ENCODE results near the gene ITM2C.

The ITM2C gene

DNA sequence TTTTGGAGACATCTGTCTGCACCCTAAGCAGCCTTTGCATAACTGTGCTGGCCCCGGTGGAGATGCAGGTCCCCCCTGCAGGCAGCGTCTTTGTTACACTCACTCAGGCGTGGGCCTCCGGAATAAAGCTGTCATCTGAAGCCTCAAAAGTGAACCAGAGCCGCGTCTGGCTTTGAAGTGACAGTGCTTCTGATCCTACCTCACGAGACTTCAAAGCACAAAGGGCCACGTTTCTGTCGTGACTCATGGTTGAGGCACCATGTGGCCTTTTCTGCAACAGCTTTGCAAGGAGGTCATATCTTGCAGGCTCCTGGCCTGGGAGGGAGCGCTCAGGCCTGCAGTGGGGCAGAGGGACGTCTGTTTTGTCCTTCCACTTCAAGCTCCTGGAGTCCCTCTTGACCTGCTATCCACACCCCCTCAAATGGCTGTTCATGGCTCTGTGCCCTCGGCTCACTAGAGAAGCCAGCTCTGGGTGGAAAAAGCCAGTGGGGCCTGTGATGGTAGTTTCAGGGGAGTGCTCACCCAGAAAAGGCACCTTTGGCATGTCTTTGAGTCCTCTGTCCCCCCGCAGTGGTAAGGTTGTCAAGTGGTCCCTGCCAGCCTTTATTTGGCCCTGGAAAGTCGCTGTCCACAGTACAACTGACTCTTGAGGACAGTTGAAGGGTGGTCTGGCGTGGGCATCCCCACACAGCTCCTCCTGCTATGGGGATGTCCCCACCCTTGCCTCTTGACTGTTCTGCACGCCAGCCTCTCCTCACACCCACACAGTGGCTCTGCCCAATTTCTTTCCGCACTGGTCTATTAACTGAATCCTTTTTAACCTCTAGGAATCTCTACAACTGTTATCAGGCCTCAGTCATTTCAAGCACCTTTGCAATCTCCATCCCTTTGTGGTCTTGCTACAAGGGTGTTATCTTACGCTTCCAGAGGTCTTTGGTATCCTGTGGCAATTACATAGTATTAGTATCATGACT, 41.0 kb downstream of the ITM2C start:
- no peak for DNase-seq (ENCODE audit: low read depth in 1 of 2, low spot score in 1 of 2)
- Histone ChIP-seq H3K27me3 (ENCODE audit: insufficient read depth, poor library complexity, severe bottlenecking) (no peaks in the 10 kb centered on the region), H3K4me3 (replicated peaks; ENCODE audit: insufficient read depth, low read length) (no peak overlapping the region), H3K27ac (replicated peaks) (no peak overlapping the region)
- TF ChIP-seq, protein P1, sequence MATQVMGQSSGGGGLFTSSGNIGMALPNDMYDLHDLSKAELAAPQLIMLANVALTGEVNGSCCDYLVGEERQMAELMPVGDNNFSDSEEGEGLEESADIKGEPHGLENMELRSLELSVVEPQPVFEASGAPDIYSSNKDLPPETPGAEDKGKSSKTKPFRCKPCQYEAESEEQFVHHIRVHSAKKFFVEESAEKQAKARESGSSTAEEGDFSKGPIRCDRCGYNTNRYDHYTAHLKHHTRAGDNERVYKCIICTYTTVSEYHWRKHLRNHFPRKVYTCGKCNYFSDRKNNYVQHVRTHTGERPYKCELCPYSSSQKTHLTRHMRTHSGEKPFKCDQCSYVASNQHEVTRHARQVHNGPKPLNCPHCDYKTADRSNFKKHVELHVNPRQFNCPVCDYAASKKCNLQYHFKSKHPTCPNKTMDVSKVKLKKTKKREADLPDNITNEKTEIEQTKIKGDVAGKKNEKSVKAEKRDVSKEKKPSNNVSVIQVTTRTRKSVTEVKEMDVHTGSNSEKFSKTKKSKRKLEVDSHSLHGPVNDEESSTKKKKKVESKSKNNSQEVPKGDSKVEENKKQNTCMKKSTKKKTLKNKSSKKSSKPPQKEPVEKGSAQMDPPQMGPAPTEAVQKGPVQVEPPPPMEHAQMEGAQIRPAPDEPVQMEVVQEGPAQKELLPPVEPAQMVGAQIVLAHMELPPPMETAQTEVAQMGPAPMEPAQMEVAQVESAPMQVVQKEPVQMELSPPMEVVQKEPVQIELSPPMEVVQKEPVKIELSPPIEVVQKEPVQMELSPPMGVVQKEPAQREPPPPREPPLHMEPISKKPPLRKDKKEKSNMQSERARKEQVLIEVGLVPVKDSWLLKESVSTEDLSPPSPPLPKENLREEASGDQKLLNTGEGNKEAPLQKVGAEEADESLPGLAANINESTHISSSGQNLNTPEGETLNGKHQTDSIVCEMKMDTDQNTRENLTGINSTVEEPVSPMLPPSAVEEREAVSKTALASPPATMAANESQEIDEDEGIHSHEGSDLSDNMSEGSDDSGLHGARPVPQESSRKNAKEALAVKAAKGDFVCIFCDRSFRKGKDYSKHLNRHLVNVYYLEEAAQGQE (IDR thresholded peaks at IDR 0.05; ENCODE audit: insufficient replicate concordance, low read depth) = no peak
- TF ChIP-seq SPI1 (IDR thresholded peaks at IDR 0.05; ENCODE audit: borderline replicate concordance, low read depth) (no peak), GABPA (IDR thresholded peaks at IDR 0.05; ENCODE audit: low read depth) (no peak), POLR2AphosphoS5 (IDR thresholded peaks at IDR 0.05; ENCODE audit: low read depth) (no peak)
- TF ChIP-seq, protein P2, sequence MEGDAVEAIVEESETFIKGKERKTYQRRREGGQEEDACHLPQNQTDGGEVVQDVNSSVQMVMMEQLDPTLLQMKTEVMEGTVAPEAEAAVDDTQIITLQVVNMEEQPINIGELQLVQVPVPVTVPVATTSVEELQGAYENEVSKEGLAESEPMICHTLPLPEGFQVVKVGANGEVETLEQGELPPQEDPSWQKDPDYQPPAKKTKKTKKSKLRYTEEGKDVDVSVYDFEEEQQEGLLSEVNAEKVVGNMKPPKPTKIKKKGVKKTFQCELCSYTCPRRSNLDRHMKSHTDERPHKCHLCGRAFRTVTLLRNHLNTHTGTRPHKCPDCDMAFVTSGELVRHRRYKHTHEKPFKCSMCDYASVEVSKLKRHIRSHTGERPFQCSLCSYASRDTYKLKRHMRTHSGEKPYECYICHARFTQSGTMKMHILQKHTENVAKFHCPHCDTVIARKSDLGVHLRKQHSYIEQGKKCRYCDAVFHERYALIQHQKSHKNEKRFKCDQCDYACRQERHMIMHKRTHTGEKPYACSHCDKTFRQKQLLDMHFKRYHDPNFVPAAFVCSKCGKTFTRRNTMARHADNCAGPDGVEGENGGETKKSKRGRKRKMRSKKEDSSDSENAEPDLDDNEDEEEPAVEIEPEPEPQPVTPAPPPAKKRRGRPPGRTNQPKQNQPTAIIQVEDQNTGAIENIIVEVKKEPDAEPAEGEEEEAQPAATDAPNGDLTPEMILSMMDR (IDR thresholded peaks at IDR 0.05; ENCODE audit: insufficient read depth, low read length) = no peak

DNA sequence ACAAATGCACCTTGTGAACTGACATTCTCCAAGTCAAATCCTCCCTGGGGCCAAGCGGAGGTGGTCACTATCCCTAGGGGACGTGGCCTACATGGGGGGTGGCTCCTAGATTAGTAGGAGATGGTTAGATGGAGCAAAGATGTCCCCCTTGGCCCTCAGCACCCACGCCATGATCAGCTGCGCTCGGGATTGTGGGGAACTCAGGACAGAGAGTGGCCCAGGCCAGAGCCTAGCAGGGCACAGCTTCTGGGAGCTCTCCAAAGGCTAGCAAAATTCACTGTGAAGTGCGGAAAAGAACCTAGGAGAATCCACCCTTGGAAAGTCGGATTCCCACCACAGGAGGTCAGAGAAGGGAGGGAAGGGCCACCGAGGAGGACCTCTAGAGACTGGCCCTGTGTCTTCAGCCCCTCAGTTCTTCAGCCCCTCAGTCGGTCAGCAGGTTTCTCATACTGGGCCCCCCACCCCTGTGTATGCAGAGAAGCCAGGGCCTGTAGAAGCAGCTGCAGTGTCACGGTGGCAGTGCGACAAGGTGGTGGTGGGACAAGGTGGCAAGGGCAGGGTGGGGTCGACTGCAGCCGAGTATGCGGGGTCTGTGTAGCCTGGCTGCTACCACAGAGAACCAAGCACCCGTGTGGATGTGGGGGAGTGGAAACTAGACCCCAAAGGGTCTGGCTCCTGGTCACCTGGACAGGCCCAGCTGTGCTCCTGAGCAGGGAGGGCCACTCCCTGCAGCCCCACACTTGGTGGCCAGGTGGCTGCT, 41.9 kb downstream of the ITM2C start:
- no peak overlapping the region for H3K27ac ChIP-seq (replicated peaks)
- H3K27me3 ChIP-seq (ENCODE audit: insufficient read depth, poor library complexity, severe bottlenecking) = no peaks in the 10 kb centered on the region
- no peak overlapping the region for H3K4me3 ChIP-seq (replicated peaks; ENCODE audit: insufficient read depth, low read length)
- TF ChIP-seq, protein P2 (IDR thresholded peaks at IDR 0.05; ENCODE audit: insufficient read depth, low read length) = no peak
- TF ChIP-seq GABPA (IDR thresholded peaks at IDR 0.05; ENCODE audit: low read depth) = no peak
- TF ChIP-seq POLR2AphosphoS5 (IDR thresholded peaks at IDR 0.05; ENCODE audit: low read depth) = no peak
- no peak for TF ChIP-seq SPI1 (IDR thresholded peaks at IDR 0.05; ENCODE audit: borderline replicate concordance, low read depth)
- TF ChIP-seq, protein P1 (IDR thresholded peaks at IDR 0.05; ENCODE audit: insufficient replicate concordance, low read depth) = no peak
- DNase-seq (ENCODE audit: low read depth in 1 of 2, low spot score in 1 of 2) = no peak

DNA sequence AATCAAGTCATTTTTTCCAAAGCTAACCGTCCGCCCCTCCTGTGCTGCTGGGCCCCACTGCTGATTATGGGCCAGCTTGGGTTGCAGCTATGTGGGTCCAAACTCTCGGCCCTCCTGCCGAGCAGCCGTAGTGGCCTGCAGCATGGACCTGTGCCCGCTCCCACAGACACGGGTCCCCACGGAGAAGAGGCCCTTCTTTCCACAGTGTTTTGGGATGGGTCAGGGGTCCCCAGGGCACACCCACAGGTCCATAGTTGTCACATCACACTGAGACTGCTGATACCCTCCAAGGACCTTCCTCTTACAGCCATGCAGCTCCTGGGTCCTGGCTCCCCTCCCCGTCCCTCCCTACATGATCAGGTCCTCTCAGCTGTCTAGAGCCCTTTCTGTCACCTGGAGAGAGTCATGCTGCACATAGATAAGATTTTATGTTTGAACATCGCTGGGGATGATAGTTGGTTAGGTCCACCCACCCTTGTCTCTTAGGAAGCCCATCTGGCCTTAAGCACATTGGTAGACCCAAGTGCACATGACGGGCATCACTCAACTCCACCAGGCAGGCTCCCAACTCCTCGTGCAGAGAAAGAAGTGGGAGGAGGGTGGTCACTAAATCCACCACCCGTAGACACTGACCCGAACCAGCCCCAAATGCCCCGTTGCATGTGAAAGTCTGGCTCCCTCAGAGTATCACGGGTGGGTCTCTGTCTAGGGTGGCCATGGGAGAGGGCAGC, 42.8 kb downstream of the ITM2C start:
- no peaks in the 10 kb centered on the region for H3K27me3 ChIP-seq (ENCODE audit: insufficient read depth, poor library complexity, severe bottlenecking)
- TF ChIP-seq POLR2AphosphoS5 (IDR thresholded peaks at IDR 0.05; ENCODE audit: low read depth) = no peak
- TF ChIP-seq GABPA (IDR thresholded peaks at IDR 0.05; ENCODE audit: low read depth) = no peak
- TF ChIP-seq, protein P1 (IDR thresholded peaks at IDR 0.05; ENCODE audit: insufficient replicate concordance, low read depth) = no peak
- no peak for TF ChIP-seq SPI1 (IDR thresholded peaks at IDR 0.05; ENCODE audit: borderline replicate concordance, low read depth)
- TF ChIP-seq, protein P2 (IDR thresholded peaks at IDR 0.05; ENCODE audit: insufficient read depth, low read length) = no peak
- H3K27ac ChIP-seq (replicated peaks) = no peak overlapping the region

More for the DNA sequence above, 42.8 kb downstream of the ITM2C start:
- no peak overlapping the region for H3K4me3 ChIP-seq (replicated peaks; ENCODE audit: insufficient read depth, low read length)
- no peak for DNase-seq (ENCODE audit: low read depth in 1 of 2, low spot score in 1 of 2)
